GM12878 (cell line): ENCODE data around the gene RTN4. TPM values are rescaled to one million over a fixed set of nuclear protein-coding genes. Genes with fewer than 3 reads are reported as not detected.

ENCODE experiments used
- ATAC-seq: fragments of 200-7000 bp; cut with Tn5 transposase; 3 replicates; pipeline ENCODE4 v1.9.1; 2020; ENCODE audit warnings: mild to moderate bottlenecking, moderate library complexity
- BruUV-seq: library from RNA; stranded (reverse); fragments of 400-500 nt; replicated peaks from 2 replicates; lab custom pipeline; 2021; lab: Mats Ljungman, UMichigan
- CTCF ChIA-PET: fragments of 300-600 bp; sonication (Branson Sonifier 250); formaldehyde crosslinking; extraction: SDS; loops from one replicate; lab custom pipeline; 2021; ENCODE audit warnings: inconsistent platforms; lab: Yijun Ruan, JAX
- POLR2A ChIA-PET: fragments of 350-600 bp; formaldehyde crosslinking; extraction: SDS; loops from one replicate; lab custom pipeline; 2021; ENCODE audit warnings: inconsistent platforms; lab: Charles Lee
- RAD21 ChIA-PET: fragments of 300-600 bp; sonication (Branson Sonifier 250); formaldehyde crosslinking; loops from one replicate; lab custom pipeline; 2023; ENCODE audit warnings: antibody characterized with exemption; ENCODE audit not compliant: unreplicated experiment; lab: Charles Lee
- SMC1A ChIA-PET: fragments of 300-600 bp; sonication (Branson Sonifier 250); formaldehyde crosslinking; loops from one replicate; lab custom pipeline; 2023; ENCODE audit not compliant: unreplicated experiment, uncharacterized antibody; lab: Charles Lee
- DNase-seq: peaks from one replicate; pipeline ENCODE4 v3.0.0-alpha.2; 2011; ENCODE audit warnings: low read depth, low spot score
- FAIRE-seq: peaks from 3 replicates; lab custom pipeline; 2011; peaks lifted over from hg19 to GRCh38; lab: Jason Lieb, UNC
- H2AFZ ChIP-seq: 2 replicates; pipeline ENCODE4 v1.6.0; 2011; ENCODE audit warnings: low read depth, low read length, control low read depth; ENCODE audit not compliant: control insufficient read depth
- H3K27ac ChIP-seq: 2 replicates; pipeline ENCODE4 v1.5.1; 2011; ENCODE audit warnings: control low read depth; ENCODE audit not compliant: control insufficient read depth, insufficient read depth
- H3K27me3 ChIP-seq, 2 experiments: replicated peaks in 1 of 2; 2 replicates each; pipeline versions ENCODE4 v1.6.0 to v1.6.1; 2011; ENCODE audit warnings: low read length in 1 of 2; ENCODE audit not compliant: control insufficient read depth in 2 of 2, insufficient read depth in 2 of 2
- H3K36me3 ChIP-seq, 2 experiments: 2 replicates each; pipeline ENCODE4 v1.5.1; 2011; ENCODE audit warnings: low read length in 1 of 2; ENCODE audit not compliant: control insufficient read depth in 2 of 2, insufficient read depth in 2 of 2
- H3K4me1 ChIP-seq: 2 replicates; pipeline ENCODE4 v1.6.1; 2011; ENCODE audit warnings: mild to moderate bottlenecking, low read length, moderate library complexity, mixed read lengths; ENCODE audit not compliant: control insufficient read depth, insufficient read depth
- H3K4me2 ChIP-seq: 2 replicates; pipeline ENCODE4 v1.6.0; 2011; ENCODE audit warnings: control low read depth; ENCODE audit not compliant: control insufficient read depth, insufficient read depth
- H3K4me3 ChIP-seq: fragments of 200-600 bp; sonication (generic); 2 replicates; pipeline ENCODE4 v1.5.1; 2016
- H3K79me2 ChIP-seq: 2 replicates; pipeline ENCODE4 v1.6.0; 2011; ENCODE audit warnings: low read length; ENCODE audit not compliant: control insufficient read depth, insufficient read depth
- H3K9ac ChIP-seq: 2 replicates; pipeline ENCODE4 v1.8.0; 2011; ENCODE audit warnings: low read length, control low read depth, mixed read lengths; ENCODE audit not compliant: control insufficient read depth, insufficient read depth
- H3K9me3 ChIP-seq: replicated peaks from 3 replicates; pipeline ENCODE4 v1.5.1; 2011; ENCODE audit warnings: mild to moderate bottlenecking, low read length; ENCODE audit not compliant: control insufficient read depth, insufficient read depth
- H4K20me1 ChIP-seq: 2 replicates; pipeline ENCODE4 v1.6.0; 2011; ENCODE audit not compliant: control insufficient read depth, insufficient read depth
- CBX3 ChIP-seq: fragments of 200-600 bp; sonication (generic); IDR thresholded peaks from 2 replicates; pipeline ENCODE4 v1.6.1; 2016; ENCODE audit warnings: low read depth, borderline replicate concordance
- CREM ChIP-seq: IDR thresholded peaks from 2 replicates; pipeline ENCODE4 v1.6.1; 2014; ENCODE audit warnings: antibody characterized with exemption, low read depth
- DPF2 ChIP-seq: fragments of 450-650 bp; IDR thresholded peaks from 2 replicates; pipeline ENCODE4 v1.6.1; 2017; ENCODE audit warnings: mild to moderate bottlenecking
- NR2C1 ChIP-seq: fragments of 450-650 bp; IDR thresholded peaks from 2 replicates; pipeline ENCODE4 v1.6.1; 2017; ENCODE audit warnings: antibody characterized with exemption, mild to moderate bottlenecking, moderate library complexity
- NRF1 ChIP-seq: conservative IDR thresholded peaks from 2 replicates; pipeline ENCODE4 v1.6.1; 2011; ENCODE audit warnings: mild to moderate bottlenecking, low read depth, low read length, improper control_type of control experiment
- PKNOX1 ChIP-seq: fragments of 450-650 bp; IDR thresholded peaks from 2 replicates; pipeline ENCODE4 v1.6.1; 2016; ENCODE audit warnings: mild to moderate bottlenecking
- POLR2A ChIP-seq: IDR thresholded peaks from 2 replicates; pipeline ENCODE4 v1.6.1; 2011; ENCODE audit warnings: low read depth, mild to moderate bottlenecking, low read length
- SIX5 ChIP-seq: IDR thresholded peaks from 2 replicates; pipeline ENCODE4 v1.6.1; 2011; ENCODE audit warnings: mild to moderate bottlenecking, low read depth, low read length, moderate library complexity; ENCODE audit not compliant: severe bottlenecking
- STAT3 ChIP-seq: IDR thresholded peaks from 2 replicates; pipeline ENCODE4 v1.6.1; 2011; ENCODE audit warnings: low read depth, low read length, improper control_type of control experiment
- TBL1XR1 ChIP-seq: IDR thresholded peaks from 2 replicates; pipeline ENCODE4 v1.6.1; 2012; ENCODE audit warnings: low read depth, low read length, improper control_type of control experiment
- ZNF274 ChIP-seq: IDR thresholded peaks from one replicate; pipeline ENCODE4 v1.8.0; 2011; ENCODE audit not compliant: insufficient read length, insufficient read depth
- ZNF622 ChIP-seq: fragments of 450-650 bp; IDR thresholded peaks from 2 replicates; pipeline ENCODE4 v1.6.1; 2017; ENCODE audit warnings: mild to moderate bottlenecking, inconsistent platforms
- ZZZ3 ChIP-seq: IDR thresholded peaks from 2 replicates; pipeline ENCODE4 v1.6.1; 2011; ENCODE audit warnings: low read depth; ENCODE audit not compliant: control insufficient read depth, insufficient read length
- WGBS: methylation state at CpG from one replicate; pipeline ENCODE4 v1.1.6; 2016; ENCODE audit warnings: low lambda C conversion rate; ENCODE audit not compliant: insufficient replicate concordance, insufficient coverage; ENCODE audit errors: missing lambda C conversion rate; 5-methylcytosine and 5-hydroxymethylcytosine counted together
- in situ Hi-C: fragments of 300-500 bp; cut with MboI; formaldehyde crosslinking; loops from 9 replicates; pipeline ENCODE4 v1.14.3; 2018; ENCODE audit warnings: mixed read lengths
- intact Hi-C: fragments of 100-400 bp; cut with micrococcal nuclease; formaldehyde crosslinking; loops from one replicate; pipeline ENCODE4 v1.14.2; 2022; ENCODE audit not compliant: unreplicated experiment
- polyA plus RNA-seq, 11 experiments: library from polyadenylated mRNA; depleted of rRNA in 4 of 11; unstranded in 6 of 11; stranded (reverse) in 5 of 11; fragments of >200 nt; fragmentation: Nextera tagmentation in 4 of 11; fragmentation: Illumina TruSeq in 1 of 11; extraction: Ambion mirVana in 4 of 11; extraction: Trizol in 1 of 11; gene quantifications; 1 replicate in 1 of 11; 2 replicates in 10 of 11; pipeline versions ENCODE4 v1.2.1 to v1.2.3, GENCODE V29; 2011 to 2016; ENCODE audit warnings: inconsistent platforms in 2 of 11, missing spikeins in 2 of 11, low read depth in 1 of 11
- total RNA-seq, 4 experiments: library from RNA; depleted of rRNA in 3 of 4; stranded (reverse); fragments of >200 nt in 3 of 4; fragmentation: Illumina TruSeq in 1 of 4; extraction: Trizol in 1 of 4; gene quantifications; 2 replicates each; pipeline versions ENCODE4 v1.2.1 to v1.2.3, GENCODE V29; 2013 to 2021
- TF ChIP-seq, protein P1 (sequence below): fragments of 450-650 bp; formaldehyde crosslinking; IDR thresholded peaks from 2 replicates; pipeline ENCODE4 v1.5.0; 2022; ENCODE audit warnings: mild to moderate bottlenecking, missing genetic modification characterization

RTN4 gene
- total and polyA plus RNA-seq, 10 of the 15 experiments (the other 5 are each of a cell fraction or from before 2014, with no cell fraction given): 56.0 to 133 (median 83.3) TPM

GRCh38 chr2:55085113-55086040, 35.1 kb upstream of the RTN4 start (continued):
- TF ChIP-seq, protein P1, sequence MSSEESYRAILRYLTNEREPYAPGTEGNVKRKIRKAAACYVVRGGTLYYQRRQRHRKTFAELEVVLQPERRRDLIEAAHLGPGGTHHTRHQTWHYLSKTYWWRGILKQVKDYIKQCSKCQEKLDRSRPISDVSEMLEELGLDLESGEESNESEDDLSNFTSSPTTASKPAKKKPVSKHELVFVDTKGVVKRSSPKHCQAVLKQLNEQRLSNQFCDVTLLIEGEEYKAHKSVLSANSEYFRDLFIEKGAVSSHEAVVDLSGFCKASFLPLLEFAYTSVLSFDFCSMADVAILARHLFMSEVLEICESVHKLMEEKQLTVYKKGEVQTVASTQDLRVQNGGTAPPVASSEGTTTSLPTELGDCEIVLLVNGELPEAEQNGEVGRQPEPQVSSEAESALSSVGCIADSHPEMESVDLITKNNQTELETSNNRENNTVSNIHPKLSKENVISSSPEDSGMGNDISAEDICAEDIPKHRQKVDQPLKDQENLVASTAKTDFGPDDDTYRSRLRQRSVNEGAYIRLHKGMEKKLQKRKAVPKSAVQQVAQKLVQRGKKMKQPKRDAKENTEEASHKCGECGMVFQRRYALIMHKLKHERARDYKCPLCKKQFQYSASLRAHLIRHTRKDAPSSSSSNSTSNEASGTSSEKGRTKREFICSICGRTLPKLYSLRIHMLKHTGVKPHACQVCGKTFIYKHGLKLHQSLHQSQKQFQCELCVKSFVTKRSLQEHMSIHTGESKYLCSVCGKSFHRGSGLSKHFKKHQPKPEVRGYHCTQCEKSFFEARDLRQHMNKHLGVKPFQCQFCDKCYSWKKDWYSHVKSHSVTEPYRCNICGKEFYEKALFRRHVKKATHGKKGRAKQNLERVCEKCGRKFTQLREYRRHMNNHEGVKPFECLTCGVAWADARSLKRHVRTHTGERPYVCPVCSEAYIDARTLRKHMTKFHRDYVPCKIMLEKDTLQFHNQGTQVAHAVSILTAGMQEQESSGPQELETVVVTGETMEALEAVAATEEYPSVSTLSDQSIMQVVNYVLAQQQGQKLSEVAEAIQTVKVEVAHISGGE: no peak

DNA sequence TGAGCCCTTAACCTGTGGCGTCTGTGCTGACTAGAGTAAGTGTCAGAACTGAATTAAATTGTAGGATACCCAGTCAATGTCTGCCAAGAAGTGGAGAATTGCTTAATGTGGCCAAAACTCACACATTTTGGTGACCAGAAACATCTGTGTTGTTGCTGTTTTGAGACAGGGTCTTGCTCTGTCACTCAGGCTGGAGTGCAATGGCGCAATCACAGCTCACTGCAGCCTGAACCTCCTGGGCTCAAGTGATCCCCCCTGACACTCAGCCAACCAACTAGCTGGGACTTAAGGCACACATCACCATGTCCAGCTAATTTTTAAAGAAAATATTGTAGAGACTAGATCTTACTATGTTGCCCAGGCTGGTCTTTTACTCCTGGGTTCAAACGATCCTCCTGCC, 34.4 kb upstream of the RTN4 start:
- H4K20me1 ChIP-seq: no peaks in the 10 kb centered on the region
- H3K27ac ChIP-seq: no peak overlapping the region
- BruUV-seq: no TSS peak
- H3K36me3 ChIP-seq: no peaks in the 10 kb centered on the region
- TF ChIP-seq ZNF622: no peak
- TF ChIP-seq SIX5: no peak
- no peak for TF ChIP-seq ZNF274
- TF ChIP-seq CBX3: no peak
- no peak for TF ChIP-seq NR2C1
- no peak for TF ChIP-seq ZZZ3
- no peak for TF ChIP-seq CREM
- TF ChIP-seq POLR2A: no peak
- TF ChIP-seq NRF1: no peak
- no peak for TF ChIP-seq DPF2
- TF ChIP-seq STAT3: no peak
- TF ChIP-seq PKNOX1: no peak
- TF ChIP-seq TBL1XR1: no peak
- TF ChIP-seq, all 136 proteins: peak for 0
- no peak overlapping the region for H2AFZ ChIP-seq
- POLR2A ChIA-PET: interaction anchor here (0.5 kb wide), 1 partner anchor 12 kb away, joined by 4 read pairs; no protein-coding TSS in a partner anchor
- H3K9ac ChIP-seq: no peak overlapping the region
- no peak for ATAC-seq
- no peaks in the 10 kb centered on the region for H3K27me3 ChIP-seq
- WGBS: 69% methylated on average over 3 of the region's 3 CpGs
- intact Hi-C loops (no loop called here), in situ Hi-C loops (no loop called here)
- H3K79me2 ChIP-seq: no peaks in the 10 kb centered on the region
- SMC1A ChIA-PET: interaction anchor here (1.1 to 2.3 kb wide), 3 partner anchors 9 to 22 kb away, joined by 3 to 5 read pairs (median 5); no protein-coding TSS in a partner anchor
- H3K9me3 ChIP-seq: no peaks in the 10 kb centered on the region; the same call in 2 of the 3 replicates
- no peak for DNase-seq
- RAD21 ChIA-PET: interaction anchor here (0.6 to 1.3 kb wide), 3 partner anchors 14 to 185 kb away, joined by 3 to 4 read pairs (median 3); partner anchors contain the start of gene RTN4
- FAIRE-seq: no peak
- H3K4me1 ChIP-seq: no peaks in the 10 kb centered on the region
- H3K4me2 ChIP-seq: no peak overlapping the region
- CTCF ChIA-PET: no interaction called here
- no peak overlapping the region for H3K4me3 ChIP-seq
